Left hindlimb (tissue), 1 donor: ENCODE measurements around the gene STAT6.
"Not testable (repeated sequence)": the region's sequence is repeated elsewhere in the genome, so short reads cannot be mapped to it uniquely, and the experiment has no call there.

Experiments used
- DNase-seq: peaks from one replicate; pipeline ENCODE4 v3.0.0-alpha.2; 2018

Gene STAT6

DNA sequence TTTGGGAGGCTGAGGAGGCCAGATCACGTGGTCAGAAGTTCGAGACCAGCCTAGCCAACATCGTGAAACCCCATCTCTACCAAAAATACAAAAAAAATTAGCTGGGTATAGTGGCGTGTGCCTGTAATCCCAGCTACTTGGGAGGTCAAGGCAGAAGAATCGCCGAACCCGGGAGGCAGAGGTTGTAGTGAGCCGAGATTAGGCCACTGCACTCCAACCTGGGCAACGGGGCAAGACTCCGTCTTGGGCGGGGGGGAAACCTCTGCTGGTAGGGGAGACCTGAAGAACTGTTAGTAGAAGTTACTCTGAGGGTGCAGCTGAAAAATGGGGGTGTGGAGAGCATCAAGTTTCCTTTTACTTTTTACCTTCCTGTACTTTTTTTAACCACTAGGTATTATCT lies 14.9 kb upstream of the STAT6 start:
- DNase-seq: no peak

DNA sequence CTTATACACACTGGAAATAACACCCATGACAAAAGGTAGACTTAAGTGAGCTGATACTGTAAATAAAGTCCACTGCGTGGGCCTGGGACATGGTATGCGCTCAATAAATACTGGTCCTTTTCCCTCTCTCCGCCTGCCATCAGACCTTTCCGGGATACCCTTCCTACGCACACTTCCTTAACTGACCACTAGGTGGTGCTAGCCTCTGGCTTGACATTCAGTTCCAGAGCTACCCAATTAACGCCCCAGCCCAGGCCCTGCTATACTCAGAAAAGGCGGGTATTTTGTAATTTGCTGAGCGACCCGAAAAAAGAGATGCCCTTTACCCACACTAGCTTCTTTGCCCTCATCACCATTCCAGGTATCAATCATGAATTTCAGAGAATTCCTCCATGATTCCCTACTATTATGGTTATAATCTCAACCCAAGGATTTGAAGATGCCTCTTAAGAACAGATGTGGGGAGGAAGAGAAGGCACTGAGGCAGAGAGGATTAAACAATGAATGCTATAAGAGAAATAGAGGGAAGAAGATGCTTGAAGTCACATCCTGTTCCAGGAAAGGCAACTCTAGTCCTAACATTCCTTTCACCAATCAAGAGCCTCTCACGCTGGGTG lies 13.2 kb upstream of the STAT6 start:
- peak; percentile 82 for DNase-seq

DNA sequence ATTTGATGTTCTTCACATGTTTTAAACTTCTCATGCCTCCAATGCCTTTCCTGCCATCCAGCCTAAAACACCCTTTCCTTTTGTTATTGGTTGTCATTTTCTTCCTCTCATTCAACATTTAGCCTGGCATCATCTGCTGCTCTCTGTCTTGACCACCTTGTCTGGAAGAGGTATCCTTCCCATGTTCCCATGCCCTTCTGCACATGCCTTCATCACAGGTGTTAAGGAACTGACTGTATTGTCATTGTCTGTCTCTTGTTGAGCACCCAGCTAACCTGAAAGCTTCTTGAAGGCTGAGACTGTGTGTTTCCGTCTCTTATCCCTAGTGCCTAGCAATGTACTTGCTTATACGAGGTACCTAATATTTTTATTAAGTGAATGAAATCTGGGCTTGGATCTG lies 12.7 kb upstream of the STAT6 start:
- no peak for DNase-seq

DNA sequence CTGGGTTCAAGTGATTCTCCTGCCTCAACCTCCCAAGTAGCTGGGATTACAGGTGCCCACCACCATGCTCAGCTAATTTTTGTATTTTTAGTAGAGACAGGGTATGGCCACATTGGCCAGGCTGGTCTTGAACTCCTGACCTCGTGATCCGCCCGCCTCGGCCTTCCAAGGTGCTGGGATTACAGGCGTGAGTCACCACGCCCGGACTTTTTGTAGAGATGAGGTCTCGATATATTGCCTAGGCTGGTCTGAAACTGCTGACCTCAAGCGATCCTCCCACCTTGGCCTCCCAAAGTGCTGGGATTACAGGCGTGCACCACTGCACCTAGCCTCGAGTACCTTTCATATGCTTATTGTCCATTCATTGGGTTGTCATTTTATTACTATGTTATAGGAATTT lies 9.6 kb upstream of the STAT6 start:
- not testable (repeated sequence) for DNase-seq

DNA sequence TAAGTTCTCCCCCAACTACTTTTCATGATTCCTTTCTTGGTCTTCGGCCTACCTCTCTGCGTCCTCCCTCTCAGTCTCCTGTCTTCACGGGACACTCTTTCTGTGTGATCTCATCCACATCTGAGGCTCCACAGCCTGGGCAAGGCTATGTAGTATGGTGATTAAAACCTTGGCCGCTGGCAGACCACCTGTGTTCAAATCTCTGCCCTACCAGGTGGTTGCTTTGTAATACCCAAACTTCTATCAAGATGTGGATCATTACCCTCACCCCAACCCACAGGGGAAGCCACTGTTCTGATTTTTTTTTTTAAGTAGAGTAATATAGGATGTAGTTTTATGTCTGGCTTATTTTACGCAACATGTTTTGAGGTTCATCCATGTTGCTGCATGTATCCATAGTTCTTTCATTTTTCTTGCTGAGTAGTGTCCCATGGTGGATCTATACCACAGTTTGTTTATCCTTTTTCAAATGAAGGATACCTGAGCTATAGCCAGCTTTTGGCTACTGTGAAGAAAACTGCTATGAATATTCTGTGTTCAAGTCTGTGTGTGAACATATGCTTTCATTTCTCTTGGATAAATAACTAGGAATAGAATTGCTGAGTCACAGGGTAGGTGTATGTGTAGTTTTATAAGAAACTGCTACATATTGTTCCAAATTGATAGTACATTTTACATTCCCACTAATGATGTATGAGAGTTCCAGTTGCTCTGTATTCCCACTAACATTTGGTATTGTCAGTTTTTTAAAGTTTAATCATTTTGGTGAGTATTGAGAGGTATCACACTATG lies 8.3 kb upstream of the STAT6 start:
- no peak for DNase-seq

DNA sequence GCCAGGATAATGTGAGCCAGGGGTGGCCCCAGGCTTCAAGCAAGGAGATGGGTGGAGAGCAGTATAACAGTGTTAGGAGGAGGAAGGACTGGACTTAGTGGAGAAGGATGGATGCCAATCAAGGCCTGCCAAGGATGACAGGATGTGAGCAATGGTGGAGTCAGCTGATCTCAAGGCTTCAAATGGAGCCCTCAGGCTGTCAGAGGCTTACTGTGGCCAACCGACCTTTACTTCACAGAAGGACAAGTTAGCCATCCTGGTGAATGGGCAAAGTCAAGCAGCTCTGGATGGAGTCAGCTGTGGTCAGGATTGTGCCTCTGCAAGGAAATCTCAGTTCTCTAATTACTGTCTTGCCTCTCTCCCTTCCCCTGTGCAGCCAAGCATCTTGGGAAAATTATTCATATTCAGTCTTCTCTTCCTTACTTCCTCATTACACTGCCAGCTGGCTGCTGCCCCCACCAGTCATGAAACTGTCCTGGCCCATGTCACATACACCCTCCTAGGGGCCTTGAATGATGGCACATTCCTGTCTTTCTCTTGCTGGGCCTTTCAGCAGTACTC lies 7.6 kb upstream of the STAT6 start:
- no peak for DNase-seq

DNA sequence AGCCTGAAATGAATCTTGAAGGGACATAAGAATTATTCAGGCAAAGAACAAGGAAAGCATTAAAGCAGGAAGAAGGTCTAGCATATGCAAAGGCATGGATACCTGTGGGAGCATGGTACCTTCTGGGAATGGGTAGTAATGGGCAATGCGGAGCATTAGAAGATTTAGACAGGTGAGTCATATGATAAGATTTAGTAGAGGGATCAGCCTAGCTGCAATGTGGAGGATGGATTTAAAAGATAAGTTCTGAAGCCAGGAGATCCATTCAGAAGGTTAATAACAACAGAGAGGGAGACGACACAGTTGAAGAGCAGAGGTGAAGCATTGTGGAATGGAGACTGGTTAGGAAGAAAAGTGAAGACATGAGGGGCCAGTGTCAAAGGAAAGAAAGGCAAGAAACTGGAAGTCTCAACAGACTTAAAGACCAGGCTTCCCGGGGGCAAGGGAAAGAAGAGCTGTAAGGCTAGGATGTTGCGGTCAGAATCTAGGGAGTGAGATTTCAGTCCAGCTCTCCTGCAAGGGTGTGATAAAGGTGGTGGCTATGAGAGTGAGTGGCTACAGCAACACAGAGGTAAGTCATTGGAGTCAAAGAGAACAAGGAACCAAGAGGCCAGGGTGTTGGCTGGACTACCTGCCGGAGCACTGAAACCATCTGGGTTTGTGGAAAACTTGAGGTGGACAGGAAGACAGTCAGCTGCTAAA lies 5.6 kb upstream of the STAT6 start:
- DNase-seq: no peak

DNA sequence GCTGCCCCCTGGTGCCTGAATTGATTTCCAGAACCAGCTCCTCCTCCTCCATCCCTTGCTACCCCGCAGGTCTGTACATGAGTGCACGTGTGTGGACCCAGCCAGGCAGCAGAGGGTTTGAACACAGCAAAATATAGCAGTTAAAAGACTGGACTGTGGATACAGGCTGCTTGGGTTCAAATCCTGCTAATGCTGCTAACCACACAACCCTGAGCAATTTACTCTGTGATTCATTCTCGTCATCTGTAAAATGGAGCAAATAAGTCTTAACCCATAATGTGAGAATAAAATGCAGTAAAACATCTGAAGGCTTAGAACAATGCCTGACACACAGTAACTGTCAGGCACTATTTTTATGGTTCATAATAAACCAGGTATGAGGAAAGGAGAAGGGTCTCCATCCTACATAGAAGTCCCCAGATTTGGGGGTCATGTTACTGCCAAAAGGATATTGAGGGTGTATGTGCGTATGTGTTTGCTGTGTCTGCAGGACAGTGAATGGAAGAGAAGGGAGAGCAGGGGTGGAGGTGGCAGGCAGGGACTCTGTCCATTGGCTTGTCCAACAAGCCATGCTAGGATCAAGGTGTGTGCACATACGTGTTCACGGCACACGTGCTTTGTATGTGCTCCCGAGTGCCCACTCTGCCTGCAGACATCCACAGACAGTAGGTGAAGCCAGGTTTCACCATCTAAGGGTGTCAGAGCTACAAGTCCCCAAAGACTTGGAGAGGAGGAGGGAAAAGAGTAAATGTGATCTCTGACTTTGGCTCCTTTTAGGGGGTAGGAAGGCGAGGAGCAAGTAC lies 1.5 kb upstream of the STAT6 start:
- no peak for DNase-seq

DNA sequence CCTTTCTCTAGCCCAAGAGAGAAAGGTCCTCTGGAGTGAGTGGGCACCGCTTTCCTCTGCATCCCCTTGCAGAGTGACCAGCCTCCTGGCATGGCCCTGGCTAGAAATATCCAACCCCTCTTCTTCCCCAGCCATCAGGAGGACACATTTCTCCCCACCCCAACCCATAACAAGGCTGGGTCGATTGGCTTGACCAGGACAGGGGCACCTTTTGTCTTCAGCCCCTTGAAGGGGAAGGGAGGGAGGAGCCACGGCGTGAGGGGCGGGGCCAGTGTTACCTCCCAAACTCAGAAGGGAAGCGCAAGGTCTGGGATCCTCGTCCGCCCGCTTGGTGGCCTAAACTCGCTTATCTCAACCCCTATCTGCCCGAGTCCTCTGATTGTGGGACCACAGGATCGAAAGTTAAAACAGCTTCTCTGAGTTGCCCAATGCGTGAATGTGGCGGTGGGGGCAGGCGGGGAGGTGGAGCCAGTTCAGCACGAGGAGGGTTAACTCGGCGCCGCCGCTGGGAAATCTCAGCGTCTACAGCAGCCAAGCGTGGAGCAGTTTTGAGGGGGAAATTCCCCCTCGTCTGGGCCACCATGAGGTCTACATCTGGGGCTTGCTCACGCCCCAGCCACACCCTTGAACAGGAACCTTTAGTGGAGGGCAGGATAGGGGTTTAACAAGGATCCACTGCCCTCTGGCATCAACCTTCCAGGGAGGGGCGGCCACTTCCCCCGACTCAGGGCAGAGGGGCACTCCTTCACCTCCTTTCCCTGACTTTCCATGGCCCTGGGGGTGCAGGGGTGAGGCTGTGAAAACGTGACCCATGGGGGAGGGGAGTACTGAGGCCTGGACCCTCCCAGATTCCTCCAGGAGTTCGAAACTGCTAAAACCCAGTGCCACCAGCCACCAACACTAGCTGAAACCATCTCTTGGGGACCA lies 795 bp downstream of the STAT6 start:
- DNase-seq: peak; percentile 66

DNA sequence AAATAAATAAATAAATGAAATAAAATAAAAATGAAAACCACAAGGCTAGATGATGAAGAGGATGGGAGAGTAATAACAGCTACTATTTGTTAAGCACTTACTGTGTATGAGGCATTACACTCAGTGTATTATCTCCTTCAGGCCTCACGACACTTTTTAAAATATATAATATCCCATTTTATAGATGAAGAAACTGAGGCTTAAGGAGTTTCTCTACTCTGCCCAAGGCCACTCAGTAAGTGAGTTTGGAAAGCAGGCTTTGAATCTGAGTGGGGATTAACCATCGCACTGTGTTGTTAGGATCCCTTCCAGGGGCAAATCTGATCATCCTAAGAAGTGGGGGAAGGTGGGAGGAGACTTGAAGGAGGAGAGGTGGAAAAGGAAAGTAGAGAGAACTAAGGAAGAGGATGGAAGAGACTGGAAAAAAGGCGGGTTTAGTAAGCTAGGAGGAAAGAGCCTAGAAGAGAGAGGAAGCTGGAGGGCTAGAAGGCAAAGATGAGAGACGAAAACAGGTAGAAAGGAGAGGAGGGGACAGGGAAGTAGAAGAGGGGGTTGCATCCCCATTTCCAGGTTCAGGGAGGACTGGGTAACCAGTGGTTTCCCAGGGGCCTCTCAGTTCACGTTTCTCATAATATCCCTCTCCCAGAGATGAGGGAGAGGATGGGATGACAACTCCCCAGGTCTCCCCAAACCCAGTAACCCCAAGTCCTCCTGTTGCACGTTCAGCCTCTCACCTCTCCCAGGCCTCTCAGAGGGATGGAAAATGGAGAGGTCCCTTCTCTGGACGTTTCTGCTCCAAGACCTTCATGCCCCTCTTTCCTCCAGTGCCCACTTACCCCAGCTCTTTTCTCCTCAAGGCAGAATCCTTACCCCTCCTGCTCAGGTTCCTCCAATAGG lies 1.7 kb downstream of the STAT6 start:
- DNase-seq: no peak

DNA sequence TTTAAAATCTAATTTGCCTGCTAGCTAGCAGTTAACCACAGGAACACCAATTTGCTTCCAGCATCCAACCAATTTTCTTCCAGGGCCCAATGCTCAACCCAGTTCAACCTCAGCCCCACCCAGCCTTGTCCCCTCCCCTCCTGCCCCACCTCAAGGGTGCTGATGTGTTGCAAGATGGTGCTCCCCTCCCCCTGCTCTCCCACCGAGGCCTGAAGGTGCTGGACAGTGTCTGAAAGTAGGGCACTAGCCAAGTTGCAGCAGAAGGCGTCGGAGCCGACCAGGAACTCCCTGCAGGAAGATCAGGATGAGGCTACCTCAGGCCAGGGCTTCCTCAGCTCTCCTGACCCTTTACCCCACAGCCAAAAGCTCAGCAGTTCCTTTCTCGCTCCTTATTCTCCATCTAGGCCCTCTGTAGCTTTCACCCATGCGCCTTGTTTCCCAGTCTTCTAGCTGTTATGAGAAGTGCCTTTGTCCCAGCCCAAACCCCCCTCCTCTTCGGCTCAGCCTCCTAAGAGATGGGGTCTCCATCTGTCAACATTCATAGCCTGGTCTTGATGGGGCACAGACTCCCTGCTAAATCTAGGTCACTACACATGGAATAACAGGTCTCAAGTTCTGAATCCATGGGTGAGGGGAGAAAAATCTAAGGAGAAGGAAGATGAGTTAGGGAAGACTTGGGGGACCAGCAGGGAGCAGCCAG lies 3.6 kb downstream of the STAT6 start:
- no peak for DNase-seq

DNA sequence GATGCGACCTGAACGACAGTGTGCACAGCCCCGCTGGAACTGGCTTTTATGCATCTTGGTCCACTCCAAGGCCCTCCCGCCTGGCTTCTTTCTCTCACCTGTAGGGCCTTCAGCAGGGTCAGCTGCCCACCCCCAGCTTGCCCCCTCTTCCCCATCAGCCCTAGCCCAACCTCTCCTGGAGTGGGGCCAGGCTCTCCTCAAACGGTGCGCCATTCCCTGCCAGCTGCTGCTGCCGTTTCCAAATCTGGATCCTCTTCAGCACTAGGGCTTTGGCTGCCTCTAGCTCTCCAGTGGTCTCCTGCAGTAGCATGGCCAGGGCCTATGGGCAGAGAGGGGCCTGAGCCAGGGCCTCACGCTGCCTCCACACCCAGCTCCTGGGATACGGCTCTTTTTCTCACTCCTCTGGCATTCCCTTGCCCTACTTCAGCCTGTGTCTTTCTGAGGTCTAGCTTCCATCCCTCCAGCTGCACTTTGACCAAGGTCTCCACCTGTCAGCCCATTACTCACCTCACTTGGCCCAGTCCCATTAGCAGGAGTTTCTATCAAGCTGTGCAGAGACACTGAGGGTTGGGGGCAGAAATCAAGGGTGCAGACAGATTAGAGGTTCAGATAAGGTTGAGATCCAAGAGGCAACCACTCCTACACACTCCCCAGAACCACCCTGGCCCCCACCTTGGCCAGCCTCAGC lies 5.0 kb downstream of the STAT6 start:
- DNase-seq: no peak

DNA sequence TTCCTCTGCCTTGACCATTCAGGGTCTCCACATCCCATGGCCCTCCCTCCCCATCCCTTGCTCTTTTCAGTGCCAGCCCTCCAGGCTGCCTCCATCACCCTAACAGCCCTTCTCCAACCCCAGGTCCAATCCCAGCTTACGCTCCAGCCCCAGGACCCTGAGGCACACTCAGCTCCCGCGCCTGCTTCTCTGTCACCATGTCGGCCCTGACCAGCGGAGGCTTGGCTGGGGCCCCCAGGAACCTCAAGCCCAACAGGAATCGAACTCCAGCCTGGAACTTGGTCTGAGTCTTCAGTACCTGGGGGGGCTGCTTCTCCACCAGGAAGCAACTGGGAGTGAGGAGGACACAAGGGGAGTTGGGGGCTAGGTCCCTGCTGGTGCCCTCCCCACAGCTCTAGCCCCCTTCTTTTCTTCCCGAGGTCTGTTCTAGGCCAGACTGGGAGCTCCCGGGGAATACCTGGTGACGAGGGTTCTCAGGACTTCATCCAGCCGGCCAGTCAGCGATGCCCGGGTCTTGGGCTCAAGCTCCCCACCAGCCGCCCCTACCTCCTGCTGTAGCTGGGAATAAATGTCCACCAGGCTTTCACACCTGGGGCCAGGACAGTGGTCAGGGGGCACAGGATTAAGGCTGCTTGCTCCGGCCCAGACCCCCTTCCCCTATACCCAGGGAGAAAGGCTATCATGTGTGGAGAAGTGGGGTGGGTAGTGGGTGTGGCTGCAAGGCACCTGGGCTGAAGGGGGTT lies 6.0 kb downstream of the STAT6 start:
- no peak for DNase-seq

DNA sequence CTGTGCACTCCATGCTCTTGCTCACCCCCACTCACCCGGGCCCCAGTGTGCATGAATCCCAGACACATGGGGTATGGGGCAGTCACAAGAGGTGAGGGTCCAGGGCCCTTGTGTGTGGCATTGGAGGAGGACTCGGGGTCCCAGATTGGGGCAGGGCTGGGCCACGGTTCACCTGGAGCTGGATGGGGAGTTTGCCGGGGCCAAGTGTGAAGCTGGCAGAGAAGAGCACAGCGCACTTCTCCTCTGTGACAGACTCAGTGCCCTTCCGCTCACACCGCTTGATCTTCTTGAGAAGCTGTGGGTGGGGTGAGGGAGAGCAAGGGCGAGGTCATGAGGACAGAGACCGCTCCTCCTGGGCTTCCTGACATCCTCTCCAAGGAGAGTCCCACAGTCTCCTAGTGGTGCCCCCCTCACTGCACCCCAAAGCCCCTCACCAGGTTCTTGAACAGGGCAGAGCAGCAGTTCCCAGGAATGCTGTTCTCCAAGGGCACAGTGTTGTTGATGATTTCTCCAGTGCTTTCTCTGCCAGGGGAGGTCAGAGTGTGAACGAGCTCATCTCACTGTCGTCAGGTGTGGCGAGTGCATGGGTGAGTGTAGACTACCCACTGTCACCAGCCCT lies 6.8 kb downstream of the STAT6 start:
- DNase-seq: no peak

DNA sequence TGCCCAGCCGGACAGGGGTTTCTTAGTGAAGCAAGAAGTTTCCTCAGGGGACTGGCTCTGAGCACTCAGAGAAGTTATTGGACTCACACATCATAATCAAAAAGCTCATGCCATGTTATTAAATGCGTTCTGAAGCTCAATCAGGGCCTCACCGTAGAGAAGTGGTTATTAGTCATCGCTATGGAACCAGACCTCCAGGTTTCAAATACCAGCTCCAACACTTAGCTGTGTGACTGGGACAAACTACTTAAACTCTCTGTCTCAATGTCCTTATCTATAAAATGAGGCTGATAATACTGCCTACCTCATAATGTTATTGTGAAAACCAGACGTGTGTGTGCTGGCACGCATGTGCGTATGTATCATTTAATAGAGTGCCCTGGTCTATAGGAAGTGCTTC lies 7.3 kb downstream of the STAT6 start:
- DNase-seq: no peak

DNA sequence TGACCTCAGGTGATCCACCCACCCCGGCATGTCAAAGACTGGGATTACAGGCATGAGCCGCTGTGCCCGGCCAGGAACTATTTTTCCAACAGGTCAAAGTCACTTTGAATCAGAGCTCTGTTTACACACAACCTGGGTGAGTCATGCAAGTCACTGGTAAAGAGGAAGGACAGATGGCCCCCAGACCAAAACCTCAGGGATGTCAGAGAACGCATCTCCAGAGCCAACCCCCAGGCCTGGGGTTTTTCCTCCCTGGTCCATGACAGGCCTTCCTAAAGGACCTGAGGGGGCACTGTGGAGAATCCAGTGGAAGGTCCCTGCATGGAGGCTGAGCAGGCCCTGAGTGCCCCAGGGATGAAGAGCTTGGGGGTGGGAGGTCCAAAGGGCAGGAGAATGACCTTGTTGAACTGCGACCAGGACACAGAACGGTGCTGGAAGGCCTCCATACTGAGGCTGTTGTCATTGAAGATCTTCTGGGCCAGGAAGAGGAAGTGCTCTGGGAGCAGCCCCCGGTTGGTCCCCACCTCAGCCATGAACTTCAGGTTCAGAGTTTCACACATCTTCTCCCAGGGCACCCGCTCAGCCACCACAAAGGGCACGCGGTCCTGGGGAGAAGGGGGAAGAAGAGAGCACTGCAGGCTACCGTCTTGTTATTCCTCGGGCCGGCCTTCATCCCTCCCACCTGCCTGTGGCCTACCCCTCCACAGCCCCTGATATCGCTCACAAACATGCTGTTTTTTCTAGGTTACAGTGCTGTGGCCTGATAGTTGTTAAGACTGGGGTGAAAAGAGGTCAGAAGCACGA lies 9.1 kb downstream of the STAT6 start:
- no peak for DNase-seq

DNA sequence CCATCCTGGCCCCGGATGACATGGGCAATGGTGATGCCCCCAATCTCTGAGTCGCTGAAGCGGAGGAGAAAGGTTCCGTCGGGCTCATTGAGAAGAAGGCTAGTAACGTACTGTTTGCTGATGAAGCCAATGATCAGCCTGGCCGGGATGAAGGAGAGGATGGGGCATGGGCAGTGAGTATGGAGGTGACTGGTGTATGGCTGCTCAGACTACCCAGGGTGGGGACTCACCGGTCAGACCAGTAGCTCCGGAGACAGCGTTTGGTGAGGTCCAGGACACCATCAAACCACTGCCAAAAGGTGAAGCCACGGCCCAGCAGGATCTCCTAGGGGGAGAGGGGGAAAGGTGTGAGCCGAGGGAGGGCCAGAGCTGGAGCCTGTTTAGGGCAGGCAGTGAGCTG lies 11.4 kb downstream of the STAT6 start:
- DNase-seq: no peak
